ENCODE data around the gene RPL36.

Gene RPL36

GRCh38 chr19:5655412-5655811 is 34.7 kb upstream of the RPL36 start:
- H3K9me2 ChIP-seq (replicated peaks; ENCODE audit: insufficient read depth, low read length) = no peaks in the 10 kb centered on the region
- no peak overlapping the region for H2AFZ ChIP-seq (ENCODE audit: low read length)
- H3K9ac ChIP-seq (ENCODE audit: low read length) = no peak overlapping the region
- no peaks in the 10 kb centered on the region for H4K20me1 ChIP-seq (ENCODE audit: insufficient read depth, low read length)
- no peaks in the 10 kb centered on the region for H3K9me3 ChIP-seq (replicated peaks; ENCODE audit: insufficient read depth, low read length)
- no peaks in the 10 kb centered on the region for H3K4me1 ChIP-seq (ENCODE audit: low read length)
- DNase-seq = no peak
- H3K79me2 ChIP-seq (ENCODE audit: low read length) = peaks cover 55% of the 10 kb centered on the region
- no peak overlapping the region for H3K27ac ChIP-seq (ENCODE audit: low read length)
- H3F3A ChIP-seq (ENCODE audit: insufficient read depth, low read length) = no peaks in the 10 kb centered on the region
- no peaks in the 10 kb centered on the region for H3K27me3 ChIP-seq (replicated peaks; ENCODE audit: insufficient read depth, low read length)
- TF ChIP-seq CTCF (IDR thresholded peaks at IDR 0.05; ENCODE audit: low read length) = no peak
- no peak for TF ChIP-seq EZH2phosphoT487 (IDR thresholded peaks at IDR 0.05; ENCODE audit: low read length)
- TF ChIP-seq EZH2 (optimal IDR thresholded peaks at IDR 0.05; ENCODE audit: low read depth, low read length) = no peak
- H3K36me3 ChIP-seq (replicated peaks; ENCODE audit: insufficient read depth, low read length) = peaks cover 43% of the 10 kb centered on the region; the same call in 1 of the 2 replicates
- H3K4me3 ChIP-seq (ENCODE audit: low read length) = no peak overlapping the region
- no peak overlapping the region for H3K4me2 ChIP-seq (ENCODE audit: low read depth, low read length)

GRCh38 chr19:5661483-5661882 is 28.6 kb upstream of the RPL36 start:
- H3K27me3 ChIP-seq (replicated peaks; ENCODE audit: insufficient read depth, low read length) = no peaks in the 10 kb centered on the region
- DNase-seq = no peak
- H3K4me2 ChIP-seq (ENCODE audit: low read depth, low read length) = no peak overlapping the region
- TF ChIP-seq EZH2phosphoT487 (IDR thresholded peaks at IDR 0.05; ENCODE audit: low read length) = no peak
- no peak for TF ChIP-seq EZH2 (optimal IDR thresholded peaks at IDR 0.05; ENCODE audit: low read depth, low read length)
- no peak for TF ChIP-seq CTCF (IDR thresholded peaks at IDR 0.05; ENCODE audit: low read length)
- no peak overlapping the region for H3K27ac ChIP-seq (ENCODE audit: low read length)
- H3K36me3 ChIP-seq (replicated peaks; ENCODE audit: insufficient read depth, low read length) = peaks cover 29% of the 10 kb centered on the region
- H3K9ac ChIP-seq (ENCODE audit: low read length) = no peak overlapping the region
- H3K9me3 ChIP-seq (replicated peaks; ENCODE audit: insufficient read depth, low read length) = no peaks in the 10 kb centered on the region
- no peak overlapping the region for H3K4me3 ChIP-seq (ENCODE audit: low read length)
- no peaks in the 10 kb centered on the region for H3K9me2 ChIP-seq (replicated peaks; ENCODE audit: insufficient read depth, low read length)
- no peaks in the 10 kb centered on the region for H4K20me1 ChIP-seq (ENCODE audit: insufficient read depth, low read length)
- no peak overlapping the region for H2AFZ ChIP-seq (ENCODE audit: low read length)
- H3F3A ChIP-seq (ENCODE audit: insufficient read depth, low read length) = no peaks in the 10 kb centered on the region
- H3K79me2 ChIP-seq (ENCODE audit: low read length) = peaks cover 44% of the 10 kb centered on the region
- H3K4me1 ChIP-seq (ENCODE audit: low read length) = no peaks in the 10 kb centered on the region

GRCh38 chr19:5663904-5664303 is 26.2 kb upstream of the RPL36 start:
- Histone ChIP-seq H3K27me3 (replicated peaks; ENCODE audit: insufficient read depth, low read length) (no peaks in the 10 kb centered on the region), H3K36me3 (replicated peaks; ENCODE audit: insufficient read depth, low read length) (peaks cover 33% of the 10 kb centered on the region)
- TF ChIP-seq EZH2 (optimal IDR thresholded peaks at IDR 0.05; ENCODE audit: low read depth, low read length) (no peak), EZH2phosphoT487 (IDR thresholded peaks at IDR 0.05; ENCODE audit: low read length) (no peak)

GRCh38 chr19:5664515-5664914 is 25.6 kb upstream of the RPL36 start:
- Histone ChIP-seq H3K4me3 (ENCODE audit: low read length) (no peak overlapping the region), H3K36me3 (replicated peaks; ENCODE audit: insufficient read depth, low read length) (peaks cover 35% of the 10 kb centered on the region), H3K9me2 (replicated peaks; ENCODE audit: insufficient read depth, low read length) (no peaks in the 10 kb centered on the region), H3K9ac (ENCODE audit: low read length) (no peak overlapping the region), H2AFZ (ENCODE audit: low read length) (no peak overlapping the region), H3F3A (ENCODE audit: insufficient read depth, low read length) (peaks cover under 1% of the 10 kb centered on the region; the same call in 1 of the 2 replicates), H3K27me3 (replicated peaks; ENCODE audit: insufficient read depth, low read length) (no peaks in the 10 kb centered on the region), H3K79me2 (ENCODE audit: low read length) (peaks cover 34% of the 10 kb centered on the region), H3K27ac (ENCODE audit: low read length) (no peak overlapping the region), H4K20me1 (ENCODE audit: insufficient read depth, low read length) (no peaks in the 10 kb centered on the region), H3K9me3 (replicated peaks; ENCODE audit: insufficient read depth, low read length) (no peaks in the 10 kb centered on the region), H3K4me2 (ENCODE audit: low read depth, low read length) (no peak overlapping the region), H3K4me1 (ENCODE audit: low read length) (no peaks in the 10 kb centered on the region)
- TF ChIP-seq EZH2phosphoT487 (IDR thresholded peaks at IDR 0.05; ENCODE audit: low read length) = no peak
- DNase-seq = no peak

More at GRCh38 chr19:5663904-5664303, 26.2 kb upstream of the RPL36 start:
- H4K20me1 ChIP-seq (ENCODE audit: insufficient read depth, low read length) = no peaks in the 10 kb centered on the region
- no peak for DNase-seq
- peaks cover 34% of the 10 kb centered on the region for H3K79me2 ChIP-seq (ENCODE audit: low read length)
- H3K9ac ChIP-seq (ENCODE audit: low read length) = no peak overlapping the region
- H3K9me2 ChIP-seq (replicated peaks; ENCODE audit: insufficient read depth, low read length) = no peaks in the 10 kb centered on the region
- H3F3A ChIP-seq (ENCODE audit: insufficient read depth, low read length) = no peaks in the 10 kb centered on the region
- H3K4me3 ChIP-seq (ENCODE audit: low read length) = no peak overlapping the region
- no peaks in the 10 kb centered on the region for H3K9me3 ChIP-seq (replicated peaks; ENCODE audit: insufficient read depth, low read length)
- H3K27ac ChIP-seq (ENCODE audit: low read length) = no peak overlapping the region
- no peak overlapping the region for H3K4me2 ChIP-seq (ENCODE audit: low read depth, low read length)
- H2AFZ ChIP-seq (ENCODE audit: low read length) = no peak overlapping the region
- no peaks in the 10 kb centered on the region for H3K4me1 ChIP-seq (ENCODE audit: low read length)
